HG02885 (cell line): ENCODE data around the gene PHLDB1.
"Not testable (repeated sequence)": the region's sequence is repeated elsewhere in the genome, so short reads cannot be mapped to it uniquely, and the experiment has no call there.

Experiments used
- ATAC-seq: cut with Tn5 transposase; IDR thresholded peaks from one replicate; pipeline ENCODE4 v1.9.1; 2021; ENCODE audit warnings: mild to moderate bottlenecking; ENCODE audit not compliant: unreplicated experiment, poor library complexity

The PHLDB1 gene

DNA sequence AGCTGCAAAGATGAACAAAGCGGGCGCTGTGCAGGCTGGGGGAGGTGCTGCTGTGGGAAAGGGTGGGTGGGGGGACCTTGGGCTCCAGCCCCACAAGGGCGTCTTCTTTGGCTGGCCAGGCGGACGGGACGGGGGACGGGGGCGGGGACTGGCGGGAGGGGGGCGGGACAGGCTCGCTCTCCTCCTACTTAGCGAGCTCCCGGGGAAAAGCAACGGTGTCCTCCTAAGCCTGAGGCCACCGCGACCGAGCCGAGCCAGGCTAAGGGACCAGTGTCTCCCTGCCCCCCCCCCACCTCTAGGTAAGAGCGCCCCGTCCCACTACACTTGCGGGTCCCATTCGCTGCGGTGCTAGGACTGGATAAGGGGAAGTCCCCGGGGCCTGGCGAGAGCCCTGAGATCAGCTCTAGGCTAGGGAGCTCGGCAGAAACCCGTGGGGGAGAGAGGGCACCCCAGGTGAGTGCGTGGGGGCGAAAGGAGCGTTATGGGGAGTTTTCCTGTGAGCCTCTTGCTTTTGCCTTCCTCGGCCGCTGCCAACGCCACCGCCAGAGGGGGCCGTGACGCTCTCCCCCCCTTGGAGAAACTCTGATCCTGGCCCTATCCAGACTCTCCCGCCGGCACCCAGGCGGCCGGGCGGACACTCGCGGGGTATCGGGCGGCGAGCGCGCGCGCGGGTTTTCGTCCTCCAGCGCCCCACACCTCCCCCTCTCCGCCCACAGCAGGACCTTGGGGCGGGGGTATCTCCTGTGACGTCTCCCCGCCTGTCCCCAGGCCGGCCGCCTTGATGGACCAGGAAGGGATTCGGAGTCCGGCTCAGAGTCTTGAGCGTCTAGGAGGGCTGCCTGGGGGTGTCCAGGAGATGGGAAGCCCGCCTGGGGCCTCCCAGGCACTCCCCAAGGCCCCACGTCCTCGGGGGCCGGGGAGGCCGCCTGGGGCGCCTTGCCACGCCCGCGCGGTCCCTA, at the start of gene PHLDB1:
TSS of gene PHLDB1 (plus strand) at position 215 of the 959 bp plus-strand sequence. CDS start 6,222 bp downstream, outside the sequence.
- ATAC-seq, result no peak

GRCh38 chr11:118560806-118561205, 46.6 kb upstream of the PHLDB1 start:
- no peak for ATAC-seq

- ATAC-seq, result no peak
These were observed 42.4 kb upstream of the PHLDB1 start for GRCh38 chr11:118565051-118565450.

DNA sequence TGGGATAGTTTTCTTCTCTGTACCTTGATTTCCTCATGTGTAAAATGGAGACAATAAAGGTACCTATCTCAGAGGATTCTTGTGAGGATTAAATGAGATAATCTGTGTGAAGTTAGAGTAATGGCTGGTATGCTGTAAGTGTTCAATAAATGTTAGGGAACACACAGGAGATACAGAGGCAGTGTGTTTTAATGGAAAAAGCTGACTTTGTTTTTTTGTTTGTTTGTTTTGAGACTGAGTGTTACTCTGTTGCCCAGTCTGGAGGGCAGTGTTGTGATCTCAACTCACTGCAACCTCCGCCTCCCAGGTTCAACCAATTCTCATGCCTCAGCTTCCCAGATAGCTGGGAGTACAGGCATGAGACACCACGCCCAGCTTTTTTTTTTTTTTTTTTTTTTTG, 37.7 kb upstream of the PHLDB1 start:
- ATAC-seq, result no peak

- no peak for ATAC-seq
These were observed 36.6 kb upstream of the PHLDB1 start for GRCh38 chr11:118570787-118571186.

- not testable (repeated sequence) for ATAC-seq
These were observed 35.7 kb upstream of the PHLDB1 start for GRCh38 chr11:118571701-118572060.

DNA sequence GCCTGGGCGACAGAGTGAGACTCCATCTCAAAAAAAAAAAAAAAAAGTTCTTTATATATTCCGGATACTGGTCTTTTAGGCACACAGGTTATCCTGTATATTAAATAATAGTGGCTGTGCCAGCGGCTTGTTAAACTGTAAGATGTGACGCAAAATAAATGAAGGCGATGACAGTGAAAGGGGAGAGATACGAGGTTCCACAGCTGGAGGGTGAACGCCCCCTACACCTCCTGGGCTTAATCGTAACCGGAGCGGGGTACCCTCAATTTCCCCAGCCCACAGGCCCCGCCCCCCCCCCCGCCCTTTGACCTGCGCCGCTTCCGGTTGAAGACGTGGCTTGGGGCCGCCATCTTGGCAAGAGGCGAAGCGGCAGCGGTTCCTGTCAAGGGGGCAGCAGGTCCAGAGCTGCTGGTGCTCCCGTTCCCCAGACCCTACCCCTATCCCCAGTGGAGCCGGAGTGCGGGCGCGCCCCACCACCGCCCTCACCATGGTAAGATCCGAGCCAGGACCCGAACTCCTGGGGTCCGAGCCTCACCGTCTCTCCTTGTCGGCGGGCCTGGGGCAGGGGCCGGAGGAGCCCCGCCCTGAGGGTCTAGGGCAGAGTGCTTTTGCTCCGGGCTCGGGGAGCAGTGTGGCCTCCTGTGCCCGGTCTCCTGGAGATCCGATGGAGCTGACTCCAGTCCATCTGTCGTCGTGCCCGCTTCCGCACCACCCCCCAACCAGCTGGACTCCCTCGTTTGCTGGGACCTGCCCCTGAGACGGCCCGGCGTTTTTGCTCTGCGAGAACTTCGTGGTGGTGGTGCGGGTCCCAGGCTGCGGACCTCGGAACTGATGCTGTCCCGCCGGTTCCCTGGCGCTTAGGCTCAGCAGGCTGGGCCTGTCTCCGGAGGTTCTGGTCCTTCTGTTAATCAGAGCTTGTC, 35.1 kb upstream of the PHLDB1 start, which contains the start of gene ARCN1:
TSS of gene ARCN1 (plus strand) at position 349 of the 920 bp plus-strand sequence. CDS start at position 488, 139 bp downstream.
- ATAC-seq, result peak; percentile 70

DNA sequence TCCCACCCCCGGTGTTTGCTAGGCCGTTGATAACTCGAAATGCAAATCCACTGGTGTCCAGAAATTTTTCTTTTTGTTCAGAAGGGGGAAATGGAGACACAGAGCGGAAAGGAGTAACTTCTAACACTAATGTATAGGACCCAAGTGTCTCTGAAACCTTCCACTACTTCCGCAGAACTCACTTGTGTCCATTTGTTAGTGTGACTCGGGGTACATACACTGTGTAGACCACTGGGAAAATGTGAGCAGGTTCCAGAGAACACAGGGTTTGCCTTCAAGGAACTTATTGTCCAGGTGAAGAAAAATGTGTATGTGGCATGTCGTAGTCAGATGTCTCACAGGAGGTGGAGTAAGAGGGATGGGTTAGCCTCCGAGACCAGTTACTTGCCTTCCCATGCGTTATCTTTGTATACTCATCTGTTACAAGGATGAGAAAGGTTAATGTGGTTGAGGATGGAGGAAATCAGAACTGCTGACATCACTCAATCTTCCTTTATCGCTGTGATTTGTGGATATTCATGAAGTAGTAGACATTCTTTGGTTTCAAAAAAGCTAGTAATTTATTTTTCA, 34.3 kb upstream of the PHLDB1 start:
- ATAC-seq, result peak; percentile 43

- no peak for ATAC-seq
These were observed 32.8 kb upstream of the PHLDB1 start for GRCh38 chr11:118574636-118575035.

GRCh38 chr11:118577995-118578394, 29.4 kb upstream of the PHLDB1 start:
- ATAC-seq, result not testable (repeated sequence)

GRCh38 chr11:118581057-118581456, 26.4 kb upstream of the PHLDB1 start:
- no peak for ATAC-seq

DNA sequence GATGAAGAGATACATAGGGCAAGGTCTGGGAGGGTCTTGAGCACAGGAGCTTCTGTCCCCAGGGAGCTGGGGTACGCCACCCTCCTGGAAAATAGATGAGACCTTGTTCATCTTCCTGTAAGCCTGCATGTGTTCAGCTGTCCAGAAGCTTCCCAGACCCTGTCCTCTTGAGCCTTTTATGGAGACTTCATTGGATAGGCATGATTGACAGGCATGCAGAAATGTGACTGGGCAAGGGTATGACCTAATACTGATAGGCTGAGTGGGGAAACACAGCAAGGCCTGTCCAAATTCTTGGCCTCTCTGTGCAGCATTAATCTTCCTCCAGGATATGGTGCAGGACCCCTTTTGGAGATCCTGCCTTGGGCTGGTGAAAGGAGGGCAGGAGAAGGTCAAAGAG, 19.5 kb upstream of the PHLDB1 start:
- no peak for ATAC-seq

GRCh38 chr11:118592616-118593367, 14.6 kb upstream of the PHLDB1 start:
- ATAC-seq, result no peak

DNA sequence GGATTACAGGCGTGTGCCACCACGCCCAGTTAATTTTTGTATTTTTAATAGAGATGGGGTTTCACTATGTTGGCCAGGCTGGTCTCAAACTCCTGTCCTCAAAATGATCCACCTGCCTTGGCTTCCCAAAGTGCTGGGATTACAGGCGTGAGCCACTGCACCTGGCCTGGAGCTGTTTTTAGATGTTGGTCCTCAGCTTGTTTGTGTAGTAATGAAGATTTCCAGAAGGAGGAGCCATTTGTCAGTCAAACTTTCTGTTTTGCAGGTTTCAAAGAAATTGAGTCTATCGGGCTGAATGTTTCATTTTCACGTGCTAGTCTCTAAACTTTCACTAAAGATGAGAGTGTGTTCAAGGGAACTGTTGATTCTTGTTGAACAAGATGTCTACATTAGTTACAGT, 12.4 kb upstream of the PHLDB1 start:
- ATAC-seq, result not testable (repeated sequence)

GRCh38 chr11:118596224-118597146, 10.9 kb upstream of the PHLDB1 start:
- no peak for ATAC-seq

GRCh38 chr11:118597556-118597955, 9.9 kb upstream of the PHLDB1 start:
- ATAC-seq, result no peak

DNA sequence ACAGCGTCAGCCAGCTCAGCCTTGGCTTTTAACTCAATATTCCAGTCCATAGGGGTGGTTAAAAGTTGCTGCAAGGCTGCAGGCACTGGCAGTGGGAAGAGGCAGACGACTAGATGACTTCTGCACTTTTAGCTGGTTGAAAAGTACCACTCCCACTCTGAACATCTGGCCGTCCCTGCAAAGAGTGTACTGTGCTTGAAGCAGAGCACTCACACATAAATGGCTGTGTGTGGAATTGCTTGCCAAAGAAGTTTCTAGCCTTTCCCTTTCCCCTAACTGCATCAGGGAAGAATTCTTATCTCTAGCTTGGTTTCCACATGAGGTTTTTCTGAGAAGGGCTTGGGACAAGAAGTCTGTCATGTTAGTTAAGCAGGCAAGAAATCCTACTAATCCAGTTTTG, 5.1 kb upstream of the PHLDB1 start:
- no peak for ATAC-seq

GRCh38 chr11:118603709-118604108, 3.7 kb upstream of the PHLDB1 start:
- not testable (repeated sequence) for ATAC-seq

DNA sequence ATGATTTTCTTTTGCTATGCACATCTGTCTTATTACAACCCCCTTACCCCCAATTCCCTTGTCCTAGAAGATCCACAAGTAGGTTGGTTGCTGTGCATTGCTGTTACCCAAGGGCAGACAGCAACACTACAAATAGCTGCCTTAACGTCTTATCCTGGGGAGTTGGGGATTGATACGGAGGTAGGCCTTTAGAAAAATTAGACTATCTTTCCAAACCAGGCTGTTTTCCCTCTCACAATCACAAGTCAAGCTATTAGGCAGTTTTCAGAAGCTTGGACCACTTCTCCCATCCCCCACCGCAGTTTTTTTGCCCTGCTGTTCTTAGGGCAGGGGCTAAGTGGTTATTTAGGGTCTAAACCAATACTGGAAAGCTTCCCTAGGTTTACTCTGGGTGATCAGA, 2.8 kb upstream of the PHLDB1 start:
- no peak for ATAC-seq
